Retinal pigment epithelial cell (primary cell): ENCODE results near the gene GPR21.

ENCODE experiments used
- DNase-seq: peaks from one replicate; pipeline ENCODE4 v3.0.0-alpha.2; 2010; ENCODE audit warnings: low read depth
- H3K4me3 ChIP-seq: 2 replicates; pipeline ENCODE4 v1.5.1; 2011; ENCODE audit warnings: mild to moderate bottlenecking, low read length, control low read depth, moderate library complexity
- TF ChIP-seq, protein P1 (sequence below): conservative IDR thresholded peaks from 2 replicates; pipeline ENCODE4 v1.5.1; 2011; ENCODE audit warnings: low read depth, low read length, control low read depth, inconsistent platforms

GPR21 gene

GRCh38 chr9:123083680-123084079 lies 50.2 kb downstream of the GPR21 start:
- TF ChIP-seq, protein P1, sequence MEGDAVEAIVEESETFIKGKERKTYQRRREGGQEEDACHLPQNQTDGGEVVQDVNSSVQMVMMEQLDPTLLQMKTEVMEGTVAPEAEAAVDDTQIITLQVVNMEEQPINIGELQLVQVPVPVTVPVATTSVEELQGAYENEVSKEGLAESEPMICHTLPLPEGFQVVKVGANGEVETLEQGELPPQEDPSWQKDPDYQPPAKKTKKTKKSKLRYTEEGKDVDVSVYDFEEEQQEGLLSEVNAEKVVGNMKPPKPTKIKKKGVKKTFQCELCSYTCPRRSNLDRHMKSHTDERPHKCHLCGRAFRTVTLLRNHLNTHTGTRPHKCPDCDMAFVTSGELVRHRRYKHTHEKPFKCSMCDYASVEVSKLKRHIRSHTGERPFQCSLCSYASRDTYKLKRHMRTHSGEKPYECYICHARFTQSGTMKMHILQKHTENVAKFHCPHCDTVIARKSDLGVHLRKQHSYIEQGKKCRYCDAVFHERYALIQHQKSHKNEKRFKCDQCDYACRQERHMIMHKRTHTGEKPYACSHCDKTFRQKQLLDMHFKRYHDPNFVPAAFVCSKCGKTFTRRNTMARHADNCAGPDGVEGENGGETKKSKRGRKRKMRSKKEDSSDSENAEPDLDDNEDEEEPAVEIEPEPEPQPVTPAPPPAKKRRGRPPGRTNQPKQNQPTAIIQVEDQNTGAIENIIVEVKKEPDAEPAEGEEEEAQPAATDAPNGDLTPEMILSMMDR: no peak
- no peak for DNase-seq
- no peak overlapping the region for H3K4me3 ChIP-seq

- TF ChIP-seq, protein P1: no peak
- DNase-seq: no peak
- no peak overlapping the region for H3K4me3 ChIP-seq
Observed at GRCh38 chr9:123084256-123084655, 50.8 kb downstream of the GPR21 start.
